T-helper 2 cell (primary cell): ENCODE measurements around the gene GIPC3.
A peak's percentile ranks its signal among the peaks of the same experiment; 100 is the strongest.

Source experiments
- DNase-seq, 5 experiments: peaks; one replicate each; pipeline versions ENCODE4 v3.0.0 to v3.0.0-alpha.2; 2012 to 2022

GIPC3 gene

DNA sequence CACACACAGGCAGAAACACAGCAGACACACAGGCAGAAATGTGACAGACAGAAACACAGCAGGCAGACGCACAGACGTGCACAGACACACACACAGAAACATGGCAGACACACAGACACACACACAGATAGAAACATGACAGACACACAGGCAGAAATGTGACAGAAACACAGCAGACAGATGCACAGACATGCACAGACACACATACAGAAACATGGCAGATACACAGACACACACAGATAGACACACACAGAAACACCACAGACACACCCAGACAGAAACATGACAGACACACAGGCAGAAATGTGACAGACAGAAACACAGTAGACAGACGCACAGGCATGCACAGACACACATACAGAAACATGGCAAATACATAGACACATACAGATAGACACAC lies 20.1 kb downstream of the GIPC3 start:
- DNase-seq = no peak

- no peak for DNase-seq
Measured at GRCh38 chr19:3605770-3606169, 20.5 kb downstream of the GIPC3 start.

GRCh38 chr19:3606174-3606689 lies 21.0 kb downstream of the GIPC3 start:
- no peak for DNase-seq

DNA sequence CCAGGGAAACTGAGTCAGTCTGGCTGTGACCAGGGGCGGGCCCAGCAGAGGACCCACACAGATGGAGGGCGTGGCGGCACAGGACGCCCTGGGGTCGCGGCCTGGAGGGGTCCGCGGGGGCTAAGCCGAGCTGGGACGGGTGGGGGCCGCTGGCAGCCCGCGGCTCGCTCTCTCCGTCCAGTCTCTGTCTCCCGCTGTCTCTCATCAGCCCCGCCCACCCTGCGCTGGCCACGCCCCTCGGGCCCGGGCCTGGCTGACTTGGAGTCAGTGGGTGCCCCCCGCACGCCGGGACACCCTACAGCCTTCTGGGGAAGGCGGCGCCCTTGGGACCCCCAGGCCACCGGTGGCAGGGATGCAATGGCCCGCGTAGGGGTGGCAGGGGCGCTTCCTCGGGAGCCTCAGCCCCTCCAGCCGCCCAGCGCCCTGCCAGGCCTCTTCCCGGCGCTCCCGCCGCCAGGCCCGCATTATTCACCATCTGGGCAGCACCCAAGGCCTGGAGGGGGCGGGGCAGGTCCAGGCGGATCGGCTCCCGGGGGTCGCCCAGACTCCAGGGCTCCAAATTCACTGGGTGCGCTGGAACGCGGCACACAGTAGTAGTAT lies 21.5 kb downstream of the GIPC3 start, which contains the start of gene TBXA2R:
TSS of gene TBXA2R (minus strand) at position 186 of the 600 bp plus-strand sequence. CDS start 6,241 bp downstream, outside the sequence.
- peak in 2 of 5 experiments; percentile 26 to 27 for DNase-seq

DNA sequence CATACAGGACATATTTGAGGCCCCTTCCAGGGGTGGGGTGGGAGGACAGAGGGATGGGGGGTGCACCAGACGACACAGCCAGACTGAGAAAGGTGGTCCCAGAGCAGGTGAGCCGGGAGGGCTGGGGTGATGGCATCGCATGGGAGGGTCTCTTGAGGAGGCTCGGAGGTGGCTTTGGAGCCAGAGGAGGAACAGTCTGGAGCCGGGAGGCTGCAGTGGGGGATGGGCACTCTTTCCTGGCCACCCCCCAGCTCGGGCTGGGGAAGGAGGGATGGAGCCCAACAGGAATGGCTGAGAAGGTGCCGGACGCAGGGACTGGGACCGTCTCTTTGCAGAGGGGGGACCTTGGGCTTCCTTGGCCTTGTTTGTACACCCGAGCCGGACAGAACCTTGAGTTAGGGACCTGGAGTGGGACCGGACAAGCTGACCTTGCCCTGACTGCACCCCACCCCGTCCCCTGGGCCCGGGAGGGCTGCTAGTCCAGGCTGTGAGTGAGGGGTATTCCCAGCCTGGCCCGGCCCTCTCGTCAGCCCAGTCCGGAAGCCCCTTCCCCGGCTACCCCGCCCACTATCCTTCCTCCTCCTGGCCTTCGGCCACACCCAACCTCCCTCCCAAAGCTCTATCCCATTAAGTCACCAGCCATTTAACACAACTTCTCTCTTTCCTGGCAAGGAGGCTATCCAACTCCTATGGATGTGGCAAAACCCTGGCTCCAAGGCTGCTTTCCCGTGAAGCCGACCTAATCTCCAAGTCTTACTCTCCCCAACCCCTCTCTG lies 22.2 kb downstream of the GIPC3 start:
- DNase-seq = no peak

DNA sequence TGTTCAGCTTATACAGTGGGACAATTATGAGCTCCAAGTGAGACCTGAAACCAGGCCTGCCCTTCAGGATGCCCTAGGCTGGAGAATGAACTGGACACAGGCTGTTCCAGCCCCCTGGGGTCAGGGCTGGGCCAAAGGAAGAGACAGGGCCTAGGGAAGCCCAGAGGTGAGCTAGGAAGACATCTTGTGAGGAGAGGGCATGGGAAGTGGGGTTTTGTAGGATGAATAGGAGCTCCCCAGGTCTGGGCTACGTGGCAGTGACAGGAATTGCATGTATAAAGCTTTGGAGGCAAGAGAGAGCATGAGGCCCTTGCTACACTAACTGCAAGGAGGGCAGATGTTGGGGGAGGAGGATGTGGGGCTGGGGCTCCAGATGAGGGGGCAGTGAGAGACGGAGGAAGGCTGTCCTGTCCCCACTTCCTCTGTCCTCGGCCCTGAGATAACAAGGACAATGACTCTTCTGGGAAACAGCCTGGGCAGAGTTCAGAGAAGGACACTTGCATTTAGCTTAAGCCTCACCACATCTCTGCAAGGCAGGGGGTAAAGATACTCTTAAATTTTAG lies 22.9 kb downstream of the GIPC3 start:
- no peak for DNase-seq

DNA sequence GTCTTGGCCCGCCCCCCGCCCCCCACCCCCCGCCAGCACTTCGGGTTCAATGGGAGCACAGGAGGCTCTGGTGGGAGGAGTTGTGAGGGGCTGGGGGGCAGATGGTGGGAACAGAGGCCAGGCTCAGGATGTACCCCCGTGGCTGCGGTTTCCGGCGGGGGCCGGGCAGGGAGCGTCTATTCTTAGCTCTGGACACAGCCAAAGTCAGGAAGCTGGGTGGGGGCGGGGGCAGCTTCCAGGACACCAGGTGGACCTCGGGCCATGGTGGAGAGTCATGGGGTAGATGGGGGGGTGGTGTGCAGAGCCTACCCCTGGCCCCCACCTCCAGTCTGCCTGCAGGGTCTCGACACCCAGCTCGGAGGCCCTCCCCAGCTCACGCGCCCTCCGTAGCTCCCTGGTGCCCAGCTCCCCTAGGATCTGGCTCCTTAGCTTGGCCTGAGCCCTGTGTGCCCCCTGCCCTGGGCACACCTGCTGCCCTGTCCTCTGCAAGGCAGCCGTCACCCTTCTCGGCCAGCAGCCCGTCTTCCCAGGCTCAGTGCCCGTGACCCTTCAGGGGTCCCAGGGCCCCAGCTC lies 23.6 kb downstream of the GIPC3 start:
- no peak for DNase-seq

- no peak for DNase-seq
Measured at GRCh38 chr19:3609779-3610719, 24.8 kb downstream of the GIPC3 start.

DNA sequence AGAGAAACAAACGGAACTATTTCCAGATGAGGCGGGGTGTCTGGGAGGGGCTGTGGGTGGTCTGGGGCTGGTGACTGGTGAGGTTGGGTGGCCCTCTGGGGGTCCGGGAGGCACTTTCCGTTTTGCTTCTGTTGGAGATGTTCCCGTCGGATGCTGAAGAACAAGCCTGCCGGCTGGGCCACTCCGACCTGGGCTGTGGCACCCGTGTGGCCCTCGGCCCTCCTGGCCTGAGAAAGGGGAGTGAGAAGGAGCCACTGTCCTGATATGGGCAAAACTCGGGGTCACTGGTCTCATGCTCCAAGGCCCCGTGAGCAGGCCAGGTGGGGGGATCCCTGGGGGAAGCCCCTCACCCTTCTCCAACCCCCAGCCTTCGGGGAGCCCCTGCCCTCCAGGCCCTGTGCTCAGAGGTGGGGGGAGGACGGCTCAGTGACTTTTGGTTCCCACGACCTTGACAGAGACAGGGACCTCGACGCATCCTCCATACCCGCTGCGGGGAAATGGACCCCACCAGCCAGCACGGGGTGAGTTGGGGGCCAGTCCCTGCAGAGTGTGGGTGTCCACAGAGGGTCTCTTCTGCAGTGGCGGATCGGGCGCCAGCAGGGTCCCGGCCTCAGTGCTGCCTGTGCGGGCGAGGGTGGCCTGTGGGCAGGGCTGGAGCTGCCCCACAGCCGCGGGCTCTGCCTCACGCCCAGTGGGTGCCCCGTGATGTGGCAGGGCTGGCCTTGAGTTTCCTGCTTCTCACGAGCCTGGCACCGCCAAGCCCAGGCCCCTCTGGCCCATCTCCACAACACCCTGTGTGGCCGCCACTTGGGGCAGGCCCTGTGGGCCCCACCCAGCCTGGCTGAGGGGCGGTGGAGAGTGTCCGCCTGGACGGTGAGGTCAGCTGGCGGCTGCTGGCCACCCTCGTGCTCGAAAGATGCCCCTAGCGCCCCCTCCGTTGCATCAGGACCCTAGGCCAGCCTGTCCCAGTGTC lies 25.8 kb downstream of the GIPC3 start:
- no peak for DNase-seq

- no peak for DNase-seq
Measured at GRCh38 chr19:3611841-3612240, 26.6 kb downstream of the GIPC3 start.

GRCh38 chr19:3612330-3612729 lies 27.1 kb downstream of the GIPC3 start:
- no peak for DNase-seq

DNA sequence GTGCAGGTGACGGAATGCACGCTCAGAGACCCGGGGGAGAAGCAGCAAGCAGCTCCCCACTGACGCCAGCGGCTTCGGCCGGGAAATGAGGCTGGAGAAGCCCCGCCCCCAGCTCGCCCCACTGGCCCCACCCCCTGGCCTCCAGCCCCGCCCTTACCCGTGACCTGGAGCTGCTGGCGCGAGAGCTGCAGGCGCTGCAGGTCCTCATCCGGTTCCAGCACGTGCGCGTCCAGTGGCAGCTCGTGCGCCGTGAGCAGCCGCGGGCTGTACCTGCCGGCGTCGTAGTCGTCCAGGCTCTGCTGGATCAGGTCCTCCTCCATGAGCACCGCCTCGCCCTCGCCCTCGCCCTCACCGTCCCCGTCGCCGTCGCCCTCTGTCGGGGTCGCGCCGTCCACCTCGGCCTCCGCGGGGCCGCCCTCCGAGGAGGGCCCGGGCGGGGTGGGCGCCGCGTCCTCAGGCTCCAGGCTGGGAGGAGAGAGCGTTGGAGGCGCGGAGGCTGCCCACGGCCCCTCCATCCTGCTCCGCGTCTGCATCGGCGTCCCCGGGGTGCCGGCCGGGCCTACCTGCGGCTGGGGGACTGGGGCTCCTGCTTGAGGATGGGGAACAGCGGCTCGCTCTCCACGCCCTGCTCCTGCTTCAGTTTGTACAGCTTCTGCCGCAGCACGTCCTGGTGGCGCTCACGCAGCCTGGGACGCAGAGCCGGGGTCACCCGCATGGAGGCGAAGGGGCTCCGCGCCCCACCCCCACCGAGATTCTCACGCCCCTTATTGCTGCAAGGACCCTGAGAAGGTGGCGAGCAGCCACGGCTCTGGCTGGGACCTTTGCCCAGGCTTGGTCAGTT lies 27.8 kb downstream of the GIPC3 start:
- no peak for DNase-seq

GRCh38 chr19:3613818-3614661 lies 28.8 kb downstream of the GIPC3 start:
- DNase-seq = no peak

GRCh38 chr19:3614858-3615505 lies 29.7 kb downstream of the GIPC3 start:
- DNase-seq = no peak

- no peak for DNase-seq
Measured at GRCh38 chr19:3615524-3616135, 30.4 kb downstream of the GIPC3 start.

DNA sequence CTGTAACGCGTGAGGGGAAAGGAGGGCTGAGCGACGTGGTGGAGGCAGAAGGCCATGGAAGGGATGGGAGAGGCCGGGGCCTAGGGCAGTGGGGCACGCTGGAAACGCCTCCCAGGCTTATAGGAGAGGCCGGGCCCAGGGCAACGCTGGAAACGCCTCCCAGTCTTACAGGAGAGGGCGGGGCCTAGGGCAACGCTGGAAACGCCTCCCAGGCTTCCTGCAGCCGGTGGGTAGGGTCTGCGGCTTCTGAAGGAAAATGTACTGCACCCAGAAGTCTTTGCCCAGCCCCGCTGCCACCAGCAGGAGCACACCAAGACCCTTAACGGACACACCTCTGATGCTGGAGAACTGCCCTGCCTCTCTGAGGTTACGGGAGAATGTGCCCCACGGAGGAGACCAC lies 32.2 kb downstream of the GIPC3 start:
- DNase-seq = no peak

- DNase-seq = peak in 3 of 5 experiments; percentile 35 to 40 (median 35)
Measured at GRCh38 chr19:3618144-3618810, 33.0 kb downstream of the GIPC3 start.
